Activated CD4-positive, CD25-positive, alpha-beta regulatory T cell treated with anti-CD3 and anti-CD28 coated beads, Interleukin-2, amount 50 U/mL, for 16 hours (primary cell): Measurements from ENCODE around the gene CFAP141.
A peak's percentile ranks its signal among the peaks of the same experiment; 100 is the strongest.
"Not testable (repeated sequence)": the region's sequence is repeated elsewhere in the genome, so short reads cannot be mapped to it uniquely, and the experiment has no call there.

ENCODE experiments used
- DNase-seq: peaks from one replicate; pipeline ENCODE4 v3.0.0-alpha.2; 2020; ENCODE audit warnings: low read depth, low spot score

Gene CFAP141

DNA sequence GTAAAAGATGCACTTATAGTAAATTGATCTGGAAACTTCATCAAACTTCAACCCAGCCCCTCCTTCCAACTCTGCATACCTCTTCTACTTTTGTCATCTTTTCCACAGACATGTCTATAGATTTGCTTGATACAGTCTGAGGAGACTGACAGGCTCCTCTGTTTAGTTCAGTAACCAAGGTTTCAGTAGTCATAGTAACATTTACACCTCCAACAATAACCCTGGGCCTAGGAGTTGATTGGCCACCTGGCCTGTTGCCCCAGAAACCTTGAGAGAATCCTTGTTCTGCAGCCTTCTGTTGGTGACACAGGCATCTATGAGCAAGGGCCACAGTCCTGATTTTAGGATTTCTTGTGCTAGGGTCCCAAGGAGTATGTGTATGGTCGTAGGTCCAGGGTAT, at the start of gene CFAP141:
TSS of gene CFAP141 (minus strand) at position 138 of the 400 bp plus-strand sequence. CDS start at position 112, 26 bp downstream.
- no peak for DNase-seq

DNA sequence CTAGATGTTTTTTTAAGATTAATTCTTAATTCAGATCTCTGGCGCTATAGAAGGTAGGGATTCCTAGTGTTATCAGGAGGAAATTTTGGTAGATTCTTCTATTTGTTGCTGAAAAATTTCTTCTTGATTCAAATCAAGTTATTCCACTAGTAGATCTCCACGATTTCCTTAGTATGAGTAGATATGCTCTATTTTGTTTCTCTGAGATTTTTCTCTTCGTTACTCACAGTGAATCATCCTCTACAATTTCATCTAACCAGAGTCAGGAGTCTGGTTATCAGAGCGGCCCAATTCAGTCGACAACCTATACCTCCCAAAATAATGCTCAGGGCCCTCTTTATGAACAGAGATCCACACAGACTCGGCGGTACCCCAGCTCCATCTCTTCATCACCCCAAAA, 47.5 kb upstream of the CFAP141 start:
- DNase-seq = no peak

DNA sequence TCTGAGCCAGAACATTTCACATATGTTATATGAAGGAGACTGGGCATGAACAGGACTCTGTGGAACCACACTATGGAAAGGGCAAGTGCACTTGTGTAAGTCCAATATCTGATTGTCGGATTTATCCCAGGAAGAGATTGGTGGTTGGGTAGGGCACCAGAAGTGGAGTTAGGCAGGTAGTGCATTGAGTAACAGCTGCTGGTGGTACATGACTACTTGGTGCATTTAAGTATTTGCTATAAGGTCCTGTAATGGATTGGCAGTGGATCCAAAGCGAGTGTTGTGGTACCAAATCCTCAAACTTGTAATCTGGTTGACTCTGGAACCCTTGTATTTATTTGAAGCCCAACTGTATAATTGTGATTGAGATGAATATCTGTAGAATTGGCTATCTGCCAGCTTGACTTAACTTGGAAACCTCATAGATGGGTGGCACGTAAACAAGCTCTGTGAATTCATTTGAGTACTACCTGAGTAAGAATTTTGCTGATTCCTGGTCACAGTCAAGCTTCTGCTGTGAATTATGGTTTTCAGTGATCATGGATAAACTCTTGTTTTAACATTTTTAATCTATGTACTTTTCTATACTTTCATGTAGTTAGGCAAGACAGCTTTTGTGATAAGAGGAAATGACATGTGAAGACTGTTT, 35.7 kb upstream of the CFAP141 start:
- DNase-seq = no peak

DNA sequence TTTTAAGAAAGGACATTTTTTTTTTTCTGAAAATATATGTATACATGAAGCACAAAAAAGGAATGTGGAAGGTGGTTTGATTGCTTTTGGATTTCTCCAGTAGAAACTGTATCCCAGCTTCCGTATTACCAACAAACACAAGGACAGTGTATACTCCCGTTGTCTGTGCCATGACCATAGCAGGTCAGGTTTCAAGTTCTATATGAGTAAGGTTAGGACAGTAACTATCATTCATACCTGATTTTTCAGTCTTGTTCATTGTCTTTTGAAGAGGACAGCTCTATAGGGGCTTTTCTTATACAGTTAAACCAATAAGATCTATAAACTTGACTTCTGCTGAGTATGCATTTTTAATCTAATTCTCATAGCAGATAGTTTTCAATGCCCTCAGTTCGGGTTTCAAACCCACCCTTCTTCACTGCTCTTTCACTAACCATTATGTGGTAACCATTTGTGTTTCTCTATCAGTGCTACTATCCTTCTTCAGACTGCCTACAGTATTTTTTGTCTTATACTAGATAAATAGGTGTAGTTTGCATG, 34.2 kb upstream of the CFAP141 start:
- DNase-seq = no peak

DNA sequence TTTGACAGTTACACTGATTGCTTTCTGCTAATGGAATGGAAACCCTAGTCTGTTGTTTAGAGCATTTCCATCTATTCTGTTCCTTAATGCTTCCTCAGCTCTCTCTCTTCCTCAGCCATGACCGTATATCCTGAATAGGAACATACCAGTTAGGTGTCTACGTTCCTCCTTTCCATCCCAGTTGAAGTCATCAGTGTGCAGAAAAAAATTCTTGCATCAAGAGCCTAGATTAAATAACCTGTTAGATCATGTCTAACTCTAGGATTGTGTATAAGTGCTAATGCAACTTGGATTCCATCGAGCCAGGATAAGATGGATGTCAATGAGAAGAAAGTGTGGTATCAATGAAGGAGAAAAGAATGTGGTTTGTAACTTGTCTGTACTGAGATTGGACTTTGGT, 33.4 kb upstream of the CFAP141 start:
- no peak for DNase-seq

DNA sequence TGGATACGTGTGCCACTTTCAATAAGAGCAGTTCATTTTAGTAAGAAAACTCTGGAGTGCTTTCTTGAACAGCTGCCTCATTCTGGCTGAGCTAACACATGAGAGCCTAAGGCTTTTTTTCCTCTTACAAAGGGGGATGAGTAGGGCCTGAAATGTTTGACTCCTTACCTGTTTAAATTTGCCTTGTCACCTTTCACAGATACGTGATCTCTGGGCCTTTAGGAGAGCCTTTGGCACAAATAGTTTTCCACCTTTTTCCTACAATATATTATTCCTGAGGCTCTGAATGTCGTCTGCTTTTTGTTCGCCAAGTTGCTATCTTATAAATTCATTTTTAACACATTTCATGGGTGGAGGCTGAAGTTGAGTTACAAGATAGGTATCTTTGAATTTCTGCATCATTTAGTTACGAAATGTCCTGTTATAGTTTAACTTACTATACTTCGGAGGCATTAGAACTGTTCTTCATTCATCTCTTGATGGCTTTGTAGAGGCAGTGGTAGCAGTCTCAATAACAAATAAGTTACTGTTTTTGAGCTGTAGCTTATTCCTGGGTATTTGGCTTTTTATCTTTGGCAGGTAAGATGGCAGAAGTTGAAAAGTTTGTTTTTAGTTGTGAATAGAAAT, 31.9 kb upstream of the CFAP141 start:
- DNase-seq = no peak

DNA sequence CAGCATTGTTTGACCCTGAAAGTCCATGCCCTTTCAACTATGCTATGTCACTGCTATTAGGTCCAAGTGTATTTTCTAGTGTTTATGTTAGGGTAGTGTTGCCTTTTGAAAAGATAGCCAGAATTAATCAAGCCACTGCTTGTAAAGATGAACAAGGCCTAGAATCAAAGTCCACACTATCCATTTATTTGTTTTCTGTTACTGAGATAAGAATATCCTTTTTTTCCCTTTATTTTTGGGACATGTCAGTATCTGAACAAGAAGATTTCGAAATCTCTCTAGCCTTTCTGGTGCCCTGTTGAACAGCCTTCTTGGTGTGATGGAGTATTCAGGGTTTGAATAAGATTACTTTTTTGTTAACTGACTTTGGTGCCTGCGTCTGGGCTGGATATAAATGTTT, 31.3 kb upstream of the CFAP141 start:
- DNase-seq = no peak

DNA sequence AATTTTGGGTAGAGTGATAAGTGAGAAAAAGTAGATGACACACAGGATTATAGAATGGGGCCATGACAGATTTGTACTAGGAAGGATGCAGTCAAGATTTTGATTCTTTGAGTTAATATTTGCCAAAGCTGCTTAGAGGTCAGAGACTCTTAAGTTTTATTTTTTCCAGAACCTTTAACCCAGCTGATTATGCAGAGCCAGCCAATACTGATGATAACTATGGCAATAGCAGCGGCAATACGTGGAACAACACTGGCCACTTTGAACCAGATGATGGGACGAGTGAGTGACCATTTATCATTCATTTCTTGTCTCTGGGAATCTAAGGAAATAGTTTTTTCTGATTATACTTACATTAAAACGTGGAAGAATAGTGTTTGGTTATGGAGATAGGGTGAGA, 30.7 kb upstream of the CFAP141 start:
- DNase-seq = no peak

DNA sequence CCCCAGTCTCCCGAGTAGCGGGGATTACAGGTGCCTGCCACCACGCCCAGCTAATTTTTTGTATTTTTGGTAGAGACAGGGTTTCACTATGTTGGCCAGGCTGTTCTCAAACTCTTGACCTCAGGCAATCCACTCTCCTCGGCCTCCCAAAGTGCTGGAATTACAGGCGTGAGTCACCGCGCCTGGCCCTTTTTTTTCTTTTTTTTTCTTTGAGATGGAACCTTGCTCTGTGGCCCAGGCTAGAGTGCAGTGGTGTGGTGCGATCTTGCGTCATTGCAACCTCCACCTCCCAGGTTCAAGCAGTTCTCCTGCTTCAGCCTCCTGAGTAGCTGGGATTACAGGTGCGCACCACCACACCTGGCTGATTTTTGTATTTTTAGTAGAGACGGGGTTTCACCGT, 27.0 kb upstream of the CFAP141 start:
- not testable (repeated sequence) for DNase-seq

DNA sequence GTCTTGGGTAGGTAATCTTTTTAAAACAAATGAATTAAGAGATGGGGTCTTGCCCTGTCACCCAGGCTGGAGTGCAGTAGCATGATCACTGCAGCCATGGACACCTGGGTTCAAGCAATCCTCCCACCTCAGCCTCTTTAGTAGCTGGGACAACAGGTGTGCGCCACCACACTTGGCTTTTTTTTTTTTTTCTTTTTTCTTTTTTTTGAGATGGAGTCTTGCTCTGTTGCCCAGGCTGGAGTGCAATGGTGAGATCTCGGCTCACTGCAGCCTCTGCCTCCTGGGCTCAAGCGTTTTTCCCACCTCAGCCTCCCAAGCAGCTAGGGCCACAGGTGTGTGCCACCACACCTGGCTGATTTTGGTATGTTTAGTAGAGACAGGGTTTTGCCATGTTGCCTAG, 25.0 kb upstream of the CFAP141 start:
- DNase-seq = not testable (repeated sequence)

DNA sequence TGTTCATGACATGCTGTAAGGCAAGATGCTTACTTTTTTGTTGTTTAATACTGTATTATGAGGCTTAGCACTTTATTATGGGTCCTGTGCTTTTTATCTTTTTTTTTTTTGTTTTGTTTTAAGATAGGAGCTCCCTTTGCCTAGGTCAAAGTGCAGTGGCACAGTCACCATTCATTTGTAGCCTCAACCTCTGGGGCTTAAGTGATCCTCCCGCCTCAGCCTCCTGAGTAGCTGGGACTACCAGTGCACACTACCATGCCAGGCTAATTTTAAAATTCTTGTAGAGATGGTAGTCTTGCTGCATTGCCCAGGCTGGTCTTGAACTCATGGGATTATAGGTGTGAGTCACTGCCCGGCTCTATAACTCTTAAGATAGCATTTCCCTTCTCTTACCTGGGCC, 19.2 kb upstream of the CFAP141 start:
- no peak for DNase-seq

DNA sequence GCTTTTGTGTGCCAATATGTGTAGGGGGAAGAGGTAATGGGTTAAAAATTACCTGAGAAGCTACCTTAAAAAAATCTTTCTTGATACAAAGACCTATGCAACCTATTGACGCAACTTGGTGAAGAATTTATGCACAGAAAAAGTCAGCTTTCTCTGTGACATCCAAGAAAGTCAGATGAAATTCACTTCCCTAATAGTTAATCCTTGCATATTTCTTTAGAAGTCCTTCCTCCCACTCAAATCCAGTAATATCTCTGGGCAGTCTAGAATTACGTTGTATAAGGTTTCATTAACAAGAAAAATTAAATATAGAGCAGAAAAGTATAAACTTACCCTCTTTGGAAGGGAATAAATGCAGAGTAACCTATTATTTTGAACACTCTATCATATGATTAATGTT, 17.5 kb upstream of the CFAP141 start:
- DNase-seq = no peak

DNA sequence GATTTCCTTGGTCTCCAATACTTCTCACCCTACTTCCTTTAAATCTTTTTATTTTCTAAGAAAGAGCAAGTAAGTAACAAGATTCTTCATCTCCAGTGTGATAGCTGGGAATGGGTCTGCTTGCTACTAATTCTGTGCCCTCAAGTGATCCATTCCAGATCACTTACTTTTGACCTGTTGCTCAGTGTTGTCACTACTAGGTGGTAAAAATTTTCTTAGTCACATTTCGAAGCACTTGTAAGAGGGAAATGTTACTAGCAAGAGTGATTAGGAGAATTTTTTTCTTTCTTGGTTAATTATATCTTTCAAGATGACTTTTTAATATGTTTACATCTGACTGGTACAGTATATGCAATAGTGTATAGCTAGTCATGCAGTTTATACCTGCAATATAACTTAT, 16.8 kb upstream of the CFAP141 start:
- DNase-seq = no peak

DNA sequence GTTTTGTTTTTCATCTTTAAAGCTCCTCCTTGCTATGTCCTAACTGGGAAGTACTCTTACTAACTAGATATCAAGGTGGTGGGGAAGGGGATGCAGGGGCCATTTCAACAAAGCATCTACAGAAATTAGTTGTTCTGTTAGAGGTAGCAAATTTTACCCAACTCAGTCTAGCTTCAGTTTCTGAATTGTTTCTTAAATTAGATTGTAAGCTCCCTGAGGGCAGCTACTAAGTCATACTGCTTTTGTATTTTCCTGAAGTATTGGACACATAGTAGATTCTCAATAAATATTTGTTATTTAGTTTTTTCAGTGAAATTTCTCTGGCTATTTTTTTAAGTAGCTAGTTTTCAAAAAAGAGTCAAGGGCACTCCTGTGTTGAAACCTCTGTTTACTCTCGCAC, 16.4 kb upstream of the CFAP141 start:
- DNase-seq = no peak

DNA sequence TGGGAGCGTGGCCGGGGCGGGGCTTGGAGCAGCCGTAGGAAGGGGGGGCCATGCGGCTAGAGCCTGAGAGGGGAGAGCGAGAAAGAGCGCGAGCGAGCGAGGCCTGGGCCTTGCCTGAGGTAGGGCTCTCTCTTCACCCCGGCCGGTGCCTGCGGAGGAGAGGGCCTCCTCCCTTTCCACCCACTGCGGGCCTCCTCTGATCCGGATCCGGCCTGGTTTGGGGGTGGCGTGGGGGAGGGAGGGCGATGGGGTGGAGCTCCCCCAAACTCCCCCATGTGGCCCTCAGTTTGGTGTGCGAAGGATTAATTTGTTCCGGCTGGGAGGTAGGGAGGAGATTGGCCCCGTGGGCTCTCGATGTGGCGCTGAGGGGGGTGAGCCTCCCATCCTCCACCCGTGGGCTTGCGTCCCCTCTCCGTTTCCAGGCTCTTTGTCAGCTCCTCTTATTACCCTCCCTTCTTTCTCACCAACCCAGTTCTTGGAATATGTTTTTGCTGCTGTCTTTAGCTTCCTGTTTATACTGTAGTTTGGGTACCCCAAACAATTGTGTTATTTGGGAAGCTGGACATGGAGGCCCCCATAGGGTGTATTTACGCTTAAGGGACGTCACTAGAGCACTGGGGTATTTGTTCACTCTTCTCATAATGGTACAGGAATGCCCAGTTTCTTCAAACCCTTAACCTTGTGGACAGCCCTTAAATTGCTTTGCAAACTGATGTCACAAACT, 15.3 kb upstream of the CFAP141 start:
- DNase-seq = peak; percentile 55

DNA sequence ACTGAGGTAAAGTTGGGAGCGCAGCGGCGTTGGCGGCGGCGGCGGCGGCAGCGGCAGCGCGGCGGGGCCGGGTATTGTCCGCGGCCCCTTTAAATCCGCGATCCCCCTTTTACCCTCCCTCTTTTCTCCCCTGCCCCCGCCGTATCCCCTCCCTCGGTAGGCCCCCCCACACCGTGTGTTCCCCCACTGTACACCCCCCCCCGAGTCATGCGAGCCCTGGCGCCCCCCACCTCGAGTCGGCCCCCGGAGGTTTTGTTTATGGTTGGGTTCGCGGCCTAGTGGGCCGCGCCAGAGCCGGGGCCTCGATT, 14.8 kb upstream of the CFAP141 start:
- no peak for DNase-seq

DNA sequence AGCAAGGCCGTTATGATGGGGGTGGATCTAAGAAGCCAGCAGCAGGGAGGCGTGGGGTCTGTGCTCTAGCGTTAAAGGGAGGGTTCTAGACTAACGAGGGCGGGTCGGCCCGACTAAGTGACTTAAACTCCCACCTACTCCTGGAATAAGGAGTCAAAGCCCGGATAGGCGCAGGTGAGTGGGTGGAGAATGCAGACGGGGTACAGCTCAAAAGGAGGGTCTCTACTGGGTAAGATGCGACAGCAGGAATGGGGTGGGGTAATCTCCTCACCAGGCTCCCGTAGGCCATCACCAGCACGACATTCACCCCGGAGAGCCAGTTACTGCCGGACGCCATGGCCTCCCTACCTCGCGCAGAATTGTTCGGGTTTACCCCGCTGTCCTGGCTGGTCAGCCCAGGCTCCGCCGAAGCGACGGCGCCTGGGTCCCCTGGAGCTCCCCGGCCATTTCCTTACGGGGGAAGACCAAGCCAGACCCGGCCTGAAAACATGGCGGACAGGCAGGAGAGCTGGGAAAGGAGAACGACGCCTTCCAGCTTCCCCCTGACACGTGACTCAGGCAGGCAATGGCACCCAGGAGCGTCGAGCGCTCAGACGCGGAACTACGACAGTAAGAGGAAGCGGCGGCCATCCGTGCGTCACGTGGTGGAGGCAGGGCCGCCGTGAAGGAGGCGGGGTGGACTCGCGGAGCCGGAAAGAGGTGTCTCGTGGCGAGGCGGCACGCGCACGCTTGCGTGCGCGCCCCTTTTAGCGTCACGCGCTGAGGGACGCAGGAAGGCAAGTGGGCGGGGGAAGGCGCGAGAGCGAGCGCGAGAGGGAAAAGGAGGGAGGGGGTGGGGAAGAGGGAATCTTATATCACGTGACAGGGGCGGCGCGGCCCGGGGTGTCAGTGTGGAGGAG, 14.2 kb upstream of the CFAP141 start, which contains the start of gene UBAP2L:
TSS of gene UBAP2L (plus strand) at position 885 of the 899 bp plus-strand sequence. CDS start 4,169 bp downstream, outside the sequence.
- DNase-seq = peak; percentile 98

DNA sequence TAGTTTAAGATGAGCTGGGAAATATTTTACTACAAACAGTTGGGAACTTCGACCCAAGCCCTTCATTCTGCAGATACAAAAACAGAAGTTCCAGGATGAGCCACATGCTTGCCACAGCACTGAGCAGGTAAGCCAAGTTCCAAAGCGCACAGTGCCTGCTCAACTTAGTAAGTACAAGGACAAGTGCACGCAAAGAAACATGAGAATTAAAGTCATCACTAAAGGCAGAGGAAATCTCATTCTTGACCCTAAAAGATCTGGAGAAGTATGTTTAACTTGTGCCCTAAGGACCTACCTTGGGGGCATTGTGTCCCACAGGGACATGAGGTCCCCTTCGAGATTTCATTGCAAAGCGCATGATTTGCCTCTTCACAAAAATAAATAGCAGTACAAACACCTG, 13.4 kb upstream of the CFAP141 start:
- no peak for DNase-seq

DNA sequence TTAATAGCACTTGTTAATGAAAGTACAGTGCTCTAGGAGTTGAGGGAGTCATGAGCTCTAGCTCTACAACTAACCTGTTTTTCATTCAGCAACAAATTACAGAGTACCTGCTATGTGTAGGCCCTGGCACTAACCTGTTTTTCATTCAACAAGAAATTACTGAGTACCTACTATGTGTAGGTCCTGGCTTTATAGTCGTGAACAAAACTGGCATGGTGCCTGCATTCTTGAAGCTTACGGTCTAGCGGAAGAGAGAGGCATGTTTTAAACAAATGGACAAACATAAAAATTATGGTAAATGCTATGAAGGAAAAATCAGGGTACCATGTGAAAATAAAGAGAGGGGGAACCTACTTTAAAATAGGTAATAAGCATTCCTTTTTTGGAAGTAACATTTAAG, 12.4 kb upstream of the CFAP141 start:
- no peak for DNase-seq

DNA sequence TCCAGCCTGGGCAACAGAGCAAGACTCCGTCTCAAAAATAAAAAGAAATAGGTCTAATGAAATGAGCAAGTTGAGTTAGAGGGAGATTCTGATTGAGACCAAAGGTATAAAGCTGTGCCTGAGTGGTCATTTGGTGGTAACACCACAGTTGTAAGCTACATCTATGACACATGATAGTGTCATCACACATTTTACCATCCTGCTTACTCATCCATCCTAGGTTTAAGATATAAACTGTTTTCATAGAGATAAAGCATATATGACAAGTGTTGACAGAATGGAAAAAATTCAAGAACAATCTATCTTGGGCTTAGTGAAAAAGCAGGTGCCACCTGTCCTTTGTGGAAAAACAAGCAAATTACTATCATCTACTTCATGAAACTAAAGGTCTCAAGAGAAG, 7.1 kb upstream of the CFAP141 start:
- DNase-seq = no peak

DNA sequence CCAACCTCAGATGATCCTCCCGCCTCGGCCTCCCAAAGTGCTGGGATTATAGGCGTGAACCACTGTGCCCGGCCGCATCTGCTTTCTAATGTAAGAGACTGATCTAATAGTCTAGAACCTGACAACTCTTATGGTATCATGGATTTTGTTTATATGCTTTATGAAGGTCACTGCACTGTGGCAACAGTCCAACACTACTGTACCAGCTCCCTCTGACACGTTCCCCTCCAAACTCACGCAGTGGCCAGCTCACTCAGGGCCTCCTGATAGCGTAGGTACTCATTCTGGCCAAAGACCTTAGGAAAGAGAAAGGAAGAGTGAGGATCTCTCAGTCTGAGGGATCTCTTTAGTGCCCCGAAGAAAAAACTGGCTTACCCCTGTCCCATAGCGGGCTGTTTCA, 6.0 kb upstream of the CFAP141 start:
- DNase-seq = no peak
